Measurements from ENCODE around the gene RHOJ. TPM values are rescaled to one million over a fixed set of nuclear protein-coding genes. Genes with fewer than 3 reads are reported as not detected.

The RHOJ gene
- total RNA-seq (2022; extraction: Qiagen RNA extraction; ENCODE audit: low read depth), result not detected in 5 replicates

GRCh38 chr14:63204407-63205043 is at the start of gene RHOJ:
Gene RHOJ, plus strand, starts transcription at chr14:63204443. Its CDS starts 427 bp downstream, at chr14:63204870.

GRCh38 chr14:63318835-63319234 is 114.6 kb downstream of the RHOJ start, which contains the start of gene GPHB5:
Gene GPHB5, minus strand, starts transcription at chr14:63318935. Its CDS starts 1,086 bp downstream, at chr14:63317849.

Other genes with a start within 250 kb of the RHOJ start
- not detected in 5 replicates for gene KCNH5, start 159.0 kb upstream of the RHOJ start, total RNA-seq (2022; extraction: Qiagen RNA extraction; ENCODE audit: low read depth)
- gene GPHB5, start 114.5 kb downstream of the RHOJ start, total RNA-seq (2022; extraction: Qiagen RNA extraction; ENCODE audit: low read depth), result not detected in 5 replicates

All from A549 treated with GW870086 at 1 μM for 4 hours (cell line).